ENCODE measurements around the gene TTLL12.
A peak's percentile ranks its signal among the peaks of the same experiment; 100 is the strongest.

The TTLL12 gene

DNA sequence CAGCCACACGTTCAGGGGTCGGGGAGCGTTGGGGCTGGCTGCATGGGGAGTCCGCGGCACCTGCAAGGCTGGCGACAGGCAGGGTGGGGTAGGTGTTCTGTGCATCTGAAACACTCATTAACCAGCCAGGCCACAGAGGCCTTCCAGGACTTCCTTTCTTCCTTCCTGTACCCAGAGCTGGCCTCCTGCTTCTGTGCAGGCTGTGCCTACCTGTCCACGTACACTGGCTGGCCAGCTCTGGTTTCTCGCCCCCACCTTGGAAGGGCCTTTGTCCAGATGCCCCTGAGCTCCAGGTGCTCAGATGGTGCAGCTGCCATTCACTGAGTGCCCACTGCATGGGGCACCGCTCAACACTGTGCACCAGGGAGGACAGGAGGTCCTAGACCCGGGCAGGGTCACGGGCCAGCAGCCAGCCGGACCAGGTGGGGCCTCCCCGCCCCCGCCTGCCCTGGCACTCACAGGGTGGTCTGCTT, 15.9 kb downstream of the TTLL12 start:
- DNase-seq: no peak

DNA sequence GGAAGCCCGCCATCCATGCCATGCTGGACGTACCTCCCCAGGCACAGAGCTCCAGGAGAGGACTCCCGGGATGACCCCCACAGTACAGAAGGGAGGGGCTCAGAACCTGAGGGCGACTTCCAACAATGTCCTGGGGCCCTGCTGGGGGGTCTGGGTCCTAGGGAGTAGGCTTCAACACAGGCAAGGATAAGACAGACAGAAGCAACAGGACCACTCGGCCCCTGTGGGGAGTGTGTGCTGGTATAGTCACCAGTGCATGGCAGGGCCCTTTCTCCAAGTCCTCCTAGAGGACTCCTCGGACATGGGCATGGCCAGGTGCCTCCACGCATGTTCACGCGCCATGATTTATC, 16.8 kb downstream of the TTLL12 start:
- no peak for DNase-seq

GRCh38 chr22:43169310-43170130, 17.4 kb downstream of the TTLL12 start:
- DNase-seq: no peak

GRCh38 chr22:43168471-43169309, 18.2 kb downstream of the TTLL12 start:
- no peak for DNase-seq

- DNase-seq: no peak
Measured at GRCh38 chr22:43167001-43167589, 19.8 kb downstream of the TTLL12 start.

- DNase-seq: no peak
Measured at GRCh38 chr22:43166132-43166930, 20.6 kb downstream of the TTLL12 start.

DNA sequence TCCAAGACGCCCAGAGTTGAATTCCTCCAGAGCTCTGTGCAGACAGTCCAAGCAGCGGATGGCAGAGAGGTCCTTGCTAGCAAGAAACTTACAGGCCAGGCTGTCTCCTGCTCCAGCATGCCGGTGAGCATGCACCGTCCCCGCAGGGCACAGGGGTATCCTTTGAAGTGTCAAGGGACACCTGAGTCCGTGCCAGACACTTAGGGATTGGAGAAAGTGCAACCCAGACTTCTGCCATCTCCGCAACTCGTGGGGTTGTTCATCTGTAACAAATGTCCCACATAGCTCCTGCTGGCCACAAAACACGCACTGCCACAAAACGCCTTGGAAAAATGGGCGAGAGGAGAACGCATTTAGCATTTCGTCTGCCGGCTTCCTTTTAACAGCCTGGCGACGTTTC, 22.3 kb downstream of the TTLL12 start:
- no peak for DNase-seq

DNA sequence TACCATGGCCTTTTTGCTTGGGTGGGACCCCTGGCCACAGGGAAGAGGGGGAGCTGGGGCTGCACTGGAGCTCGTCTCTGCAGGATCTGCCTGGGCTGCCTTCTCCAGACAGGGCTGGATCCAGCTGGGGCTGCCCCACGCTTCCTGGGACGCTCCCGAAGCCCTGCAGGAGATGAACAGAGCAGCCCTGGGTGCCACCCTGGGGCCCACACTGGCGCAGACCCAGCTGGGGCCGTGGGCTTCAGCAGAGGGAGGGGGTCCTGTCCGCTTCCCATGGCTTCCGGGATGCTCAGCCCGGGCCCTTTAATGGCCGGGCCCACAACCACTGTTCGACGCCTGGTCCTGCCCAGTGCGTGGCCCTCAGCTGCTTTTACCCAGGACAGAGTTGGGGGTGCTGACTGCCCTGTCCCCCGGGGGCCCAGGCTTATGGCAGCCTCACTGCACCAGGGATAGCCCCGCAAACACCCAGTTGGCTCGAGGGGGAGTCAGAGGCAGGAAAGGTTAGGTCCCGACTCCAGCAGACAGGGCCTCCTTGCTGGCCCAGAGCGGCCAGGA, 23.6 kb downstream of the TTLL12 start:
- no peak for DNase-seq

DNA sequence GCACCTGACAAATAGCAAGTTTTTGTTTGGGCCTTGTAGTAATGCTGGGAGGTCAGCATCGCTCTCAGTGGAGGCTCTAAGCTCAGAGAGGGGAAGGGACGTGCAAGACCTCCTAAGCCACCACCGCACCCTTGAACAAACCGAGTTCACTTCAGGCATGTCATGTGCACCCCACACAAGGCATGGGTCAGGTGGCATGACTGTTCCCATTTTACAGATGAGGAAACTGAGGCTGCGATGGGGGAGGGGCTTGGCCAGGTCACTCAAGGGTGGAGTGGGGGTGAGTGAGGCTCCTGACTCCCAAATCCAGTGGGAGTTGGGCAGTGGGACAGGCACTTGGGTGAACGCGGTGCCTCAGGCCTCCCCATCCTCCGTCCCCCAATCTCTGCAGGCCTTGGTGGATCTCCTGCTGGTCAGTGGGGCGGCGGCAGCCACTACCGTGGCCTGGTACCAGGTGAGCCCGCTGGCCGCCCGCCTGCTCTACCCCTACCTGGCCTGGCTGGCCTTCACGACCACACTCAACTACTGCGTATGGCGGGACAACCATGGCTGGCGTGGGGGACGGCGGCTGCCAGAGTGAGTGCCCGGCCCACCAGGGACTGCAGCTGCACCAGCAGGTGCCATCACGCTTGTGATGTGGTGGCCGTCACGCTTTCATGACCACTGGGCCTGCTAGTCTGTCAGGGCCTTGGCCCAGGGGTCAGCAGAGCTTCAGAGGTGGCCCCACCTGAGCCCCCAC, 24.4 kb downstream of the TTLL12 start:
- no peak for DNase-seq

DNA sequence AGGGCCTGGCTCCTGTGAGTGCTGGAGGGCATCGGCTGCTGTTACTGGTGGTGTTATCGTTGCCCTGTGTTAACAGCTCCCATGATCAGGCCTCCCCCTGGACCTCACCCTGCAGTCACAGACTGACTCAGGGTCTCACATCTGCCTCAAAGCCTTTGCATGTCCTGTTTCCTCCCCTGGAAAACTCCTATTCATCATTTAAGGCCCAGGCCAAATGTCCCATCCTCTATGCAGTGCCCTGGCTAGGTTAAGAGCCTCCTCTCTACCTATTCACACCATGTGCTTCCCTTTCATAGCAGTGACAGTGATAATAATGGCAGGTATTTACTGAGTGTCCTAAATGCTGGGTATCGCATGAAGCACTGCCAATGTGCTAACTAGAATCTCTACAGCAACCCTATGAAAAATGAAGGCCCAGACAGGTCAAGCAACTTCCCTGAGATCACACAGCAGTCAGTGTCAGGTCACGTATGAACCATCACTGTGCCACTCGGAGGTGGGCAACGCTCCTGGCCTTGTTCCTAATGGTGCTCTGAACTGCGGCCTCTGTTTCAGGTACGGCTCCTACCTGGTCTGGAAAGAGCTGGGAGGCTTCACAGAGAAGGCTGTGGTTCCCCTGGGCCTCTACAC, 26.3 kb downstream of the TTLL12 start:
- no peak for DNase-seq

- DNase-seq: no peak
Measured at GRCh38 chr22:43159484-43160178, 27.3 kb downstream of the TTLL12 start.

DNA sequence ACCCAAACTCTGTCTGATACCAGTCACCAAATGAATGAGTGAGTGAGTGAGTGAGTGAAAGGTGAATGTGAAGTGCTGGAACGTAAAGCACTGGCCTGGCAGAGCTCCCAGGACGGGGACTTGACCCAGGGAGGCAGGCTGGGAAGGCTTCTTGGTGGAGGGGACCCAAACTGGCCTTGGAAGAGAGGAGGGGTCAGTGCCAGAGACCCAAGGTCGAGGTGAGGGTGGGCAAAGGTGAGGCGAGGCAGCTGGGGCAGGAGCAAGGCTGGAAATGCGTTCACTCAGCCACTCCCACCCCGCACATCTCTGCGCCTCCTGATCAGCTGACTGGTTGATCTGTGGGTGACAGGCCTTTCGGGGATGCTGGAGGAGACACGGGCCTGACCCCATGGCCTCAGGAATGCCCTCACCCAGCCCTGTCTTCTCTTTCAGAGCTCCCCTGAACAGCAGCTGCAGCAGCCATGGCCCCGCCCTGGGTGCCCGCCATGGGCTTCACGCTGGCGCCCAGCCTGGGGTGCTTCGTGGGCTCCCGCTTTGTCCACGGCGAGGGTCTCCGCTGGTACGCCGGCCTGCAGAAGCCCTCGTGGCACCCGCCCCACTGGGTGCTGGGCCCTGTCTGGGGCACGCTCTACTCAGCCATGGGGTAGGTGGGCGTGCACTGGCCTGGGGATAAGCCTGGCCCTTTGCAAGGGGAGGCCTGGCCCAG, 28.0 kb downstream of the TTLL12 start:
- DNase-seq: no peak

DNA sequence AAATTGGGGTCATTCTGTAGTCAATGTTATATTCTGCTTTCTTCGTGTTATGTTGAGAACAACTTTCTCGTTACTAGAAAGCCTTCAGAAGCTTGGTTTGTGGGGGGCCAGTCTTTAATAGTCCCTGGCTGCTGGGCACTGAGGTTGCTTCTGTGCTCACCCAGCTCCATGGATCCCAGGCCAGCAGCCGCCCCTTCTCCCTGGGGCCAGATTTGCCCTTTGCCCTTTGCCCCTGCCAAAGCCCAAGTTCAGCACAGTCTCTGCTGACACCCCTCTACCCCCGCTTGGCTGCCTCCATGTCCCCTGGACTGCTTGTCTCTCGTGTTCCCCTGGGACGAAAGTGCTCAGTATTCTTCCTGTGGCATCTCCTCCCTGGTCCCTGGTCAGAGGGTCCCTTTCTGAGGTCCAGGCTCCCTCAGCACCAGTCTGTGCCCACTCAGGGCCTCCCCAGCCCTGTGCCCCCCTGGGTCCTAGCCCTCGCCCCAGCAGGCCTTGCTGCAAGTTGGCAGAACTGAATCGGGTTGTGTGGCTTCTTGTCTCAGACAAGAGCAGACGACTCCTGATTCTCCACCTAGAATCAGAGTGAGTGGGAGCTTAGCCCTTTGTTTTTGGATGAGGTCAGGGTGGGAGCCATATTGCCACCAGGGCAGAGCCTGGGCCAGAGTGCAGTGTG, 28.9 kb downstream of the TTLL12 start:
- DNase-seq: no peak

- no peak for DNase-seq
Measured at GRCh38 chr22:43156413-43156812, 30.5 kb downstream of the TTLL12 start.

DNA sequence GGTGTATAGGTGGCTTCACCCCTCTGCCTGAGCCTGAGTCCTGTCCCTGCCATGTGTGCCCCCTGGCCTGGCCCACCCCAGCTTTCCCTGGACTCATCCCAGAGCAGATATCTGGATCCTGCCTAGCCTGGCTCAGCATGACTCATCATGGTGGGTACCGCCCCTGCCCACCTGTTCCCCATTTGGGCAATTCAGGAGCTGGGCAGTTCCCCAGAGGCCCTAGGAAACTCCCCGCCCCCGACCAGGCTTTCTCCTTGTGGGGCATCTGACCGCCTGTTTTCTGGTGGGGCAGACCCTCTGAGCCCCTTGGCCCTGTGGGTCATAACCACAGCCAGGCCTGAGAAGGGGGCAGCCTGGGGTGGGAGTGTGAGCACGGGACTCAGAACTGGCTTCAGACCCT, 31.1 kb downstream of the TTLL12 start:
- DNase-seq: no peak

- DNase-seq: no peak
Measured at GRCh38 chr22:43154887-43155536, 31.9 kb downstream of the TTLL12 start.

- no peak for DNase-seq
Measured at GRCh38 chr22:43153899-43154298, 33.0 kb downstream of the TTLL12 start.

DNA sequence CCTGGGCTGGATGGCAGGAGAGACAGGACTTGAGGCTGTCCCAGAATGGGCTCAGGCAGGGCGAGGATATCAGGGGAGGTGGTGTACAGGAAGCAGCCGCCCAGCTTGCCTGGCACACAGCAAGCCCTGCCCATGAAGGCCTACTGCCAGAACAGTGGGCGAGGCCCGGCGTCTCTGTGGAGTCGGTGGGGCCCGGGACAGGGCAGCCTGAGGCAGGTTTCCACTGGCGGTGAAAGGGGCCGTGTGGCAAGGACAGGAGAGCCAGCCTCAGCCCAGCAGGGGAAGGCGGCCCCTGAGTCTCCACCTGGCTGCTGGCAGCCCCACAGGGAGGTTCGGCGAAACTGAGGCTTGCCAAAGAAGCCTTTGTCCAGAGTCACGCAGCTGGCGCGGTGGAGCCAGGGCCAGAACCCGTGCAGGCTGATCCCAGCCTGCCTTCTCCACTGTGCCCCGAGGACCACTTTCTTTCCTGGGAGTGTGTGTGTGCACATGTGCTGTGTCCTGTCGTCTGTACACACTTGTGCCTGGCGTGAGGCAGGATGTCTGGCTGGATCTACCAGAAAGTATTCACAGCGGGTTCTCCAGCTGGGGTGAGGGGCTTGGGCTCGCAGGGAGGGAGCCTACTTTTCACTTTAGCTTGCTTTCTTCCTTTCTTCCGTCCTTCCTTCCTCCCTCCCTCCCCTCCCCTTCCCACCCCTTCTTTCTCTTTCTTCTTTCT, 34.4 kb downstream of the TTLL12 start:
- DNase-seq: peak; percentile 61

Measured in activated CD4-positive, CD25-positive, alpha-beta regulatory T cell treated with anti-CD3 and anti-CD28 coated beads, Interleukin-2, amount 50 U/mL, for 72 hours (primary cell).